ENCODE data around the gene KLK10.

- no peak for TF ChIP-seq EZH2 (IDR thresholded peaks at IDR 0.05; ENCODE audit: low read depth)
- TF ChIP-seq CTCF (conservative IDR thresholded peaks at IDR 0.05) = no peak
Measured at GRCh38 chr19:50968716-50969412, 50.6 kb downstream of the KLK10 start.

All from PC-9 (cell line).